Ovary (tissue), 9 donors: ENCODE measurements around the gene CIROP. TPM values are rescaled to one million over a fixed set of nuclear protein-coding genes. Genes with fewer than 3 reads are reported as not detected.

Experiments
- DNase-seq, 5 donors: peaks; one replicate each; pipeline ENCODE4 v3.0.0-alpha.2; 2019 to 2020
- H3K27ac ChIP-seq, 2 donors: fragments of 200-600 bp; one replicate each; pipeline versions ENCODE4 v1.5.1 to v1.8.0; 2019 to 2022
- H3K27me3 ChIP-seq: fragments of 200-600 bp; one replicate; pipeline ENCODE4 v1.8.0; 2022
- H3K36me3 ChIP-seq: fragments of 200-600 bp; sonication (generic); one replicate; pipeline ENCODE4 v1.5.1; 2019
- H3K4me1 ChIP-seq: one replicate; pipeline ENCODE4 v1.8.1; 2013; ENCODE audit warnings: mild to moderate bottlenecking, moderate library complexity; ENCODE audit not compliant: insufficient read depth
- H3K4me3 ChIP-seq: fragments of 200-600 bp; sonication (generic); one replicate; pipeline ENCODE4 v1.5.1; 2017
- H3K9me3 ChIP-seq, 2 donors: fragments of 200-600 bp in 1 of 2; sonication (generic) in 1 of 2; one replicate each; pipeline versions ENCODE4 v1.5.1 to v1.8.1; 2013 to 2019; ENCODE audit warnings: mild to moderate bottlenecking in 1 of 2, moderate library complexity in 1 of 2
- EP300 ChIP-seq: sonication (generic); formaldehyde crosslinking; IDR thresholded peaks from one replicate; pipeline ENCODE4 v1.6.1; 2017; ENCODE audit warnings: antibody characterized with exemption
- POLR2A ChIP-seq: fragments of 450-650 bp; IDR thresholded peaks from one replicate; pipeline ENCODE4 v1.6.1; 2017; ENCODE audit warnings: antibody characterized with exemption, mild to moderate bottlenecking, moderate library complexity
- WGBS, 3 donors: extraction: QIAGEN DNeasy Blood & Tissue Kit in 1 of 3; methylation state at CpG; one replicate each; pipeline versions ENCODE4 v1.1.5 to v1.1.7; 2013 to 2017; 5-methylcytosine and 5-hydroxymethylcytosine counted together
- intact Hi-C, 4 donors: fragments of 100-400 bp; cut with DNase I; formaldehyde crosslinking; loops; one replicate each; pipeline versions ENCODE4 v1.11.0 to v1.15.1; 2022 to 2023
- polyA plus RNA-seq, 2 donors: library from polyadenylated mRNA; stranded (reverse); fragments of 200-250 nt in 1 of 2; fragments of 350-450 nt in 1 of 2; fragmentation: Illumina TruSeq in 1 of 2; extraction: RNeasy Lipid Tissue Mini Kit (QIAGEN cat#74804) in 1 of 2; gene quantifications; one replicate each; pipeline ENCODE4 v1.2.3, GENCODE V29; 2013 to 2014
- total RNA-seq, 7 donors: library from RNA; depleted of rRNA in 2 of 7; stranded (reverse); fragments of >200 nt in 2 of 7; fragmentation: NEBNext Ultra II Directional in 3 of 7; extraction: Animal tissue kit (Norgen Biotek cat#: 25700) in 3 of 7; gene quantifications; one replicate each; pipeline versions ENCODE4 v1.1.0 to v1.2.4, GENCODE V29; 2016 to 2023
- TF ChIP-seq, protein P1 (sequence below), 3 donors: fragments of 450-650 bp in 2 of 3; fragments of 200-600 bp in 1 of 3; IDR thresholded peaks; one replicate each; pipeline versions ENCODE4 v1.5.1 to v1.8.0; 2016 to 2022; ENCODE audit warnings: antibody characterized with exemption in 3 of 3, mild to moderate bottlenecking in 1 of 3
- donor health status: DM: no; HTN: no; CAD: no; lungs with moderate emphysema.
- donor health status: DM: no; HTN: no; CAD: no.
- donor health status: Bipolar disorder and iron deficiency.
- donor health status: DM: yes; HTN: yes; CAD: no.
- donor health status: DM: no; HTN: no; CAD: no.
- donor health status: DM: yes; HTN: yes; CAD: no.

Gene CIROP
- total and polyA plus RNA-seq, 9 donors = not detected

- Histone ChIP-seq H3K4me1 (peaks cover 4% of the 10 kb centered on the region), H3K4me3 (no peak overlapping the region), H3K27ac (no peak overlapping the region), H3K27me3 (no peaks in the 10 kb centered on the region), H3K36me3 (no peaks in the 10 kb centered on the region), H3K9me3 (no peaks in the 10 kb centered on the region)
- no peak for DNase-seq
- 72 to 80% (median 74%) methylated on average over 6 of the region's 6 CpGs for WGBS, 3 donors
- intact Hi-C loops = no loop called here
- TF ChIP-seq, protein P1, sequence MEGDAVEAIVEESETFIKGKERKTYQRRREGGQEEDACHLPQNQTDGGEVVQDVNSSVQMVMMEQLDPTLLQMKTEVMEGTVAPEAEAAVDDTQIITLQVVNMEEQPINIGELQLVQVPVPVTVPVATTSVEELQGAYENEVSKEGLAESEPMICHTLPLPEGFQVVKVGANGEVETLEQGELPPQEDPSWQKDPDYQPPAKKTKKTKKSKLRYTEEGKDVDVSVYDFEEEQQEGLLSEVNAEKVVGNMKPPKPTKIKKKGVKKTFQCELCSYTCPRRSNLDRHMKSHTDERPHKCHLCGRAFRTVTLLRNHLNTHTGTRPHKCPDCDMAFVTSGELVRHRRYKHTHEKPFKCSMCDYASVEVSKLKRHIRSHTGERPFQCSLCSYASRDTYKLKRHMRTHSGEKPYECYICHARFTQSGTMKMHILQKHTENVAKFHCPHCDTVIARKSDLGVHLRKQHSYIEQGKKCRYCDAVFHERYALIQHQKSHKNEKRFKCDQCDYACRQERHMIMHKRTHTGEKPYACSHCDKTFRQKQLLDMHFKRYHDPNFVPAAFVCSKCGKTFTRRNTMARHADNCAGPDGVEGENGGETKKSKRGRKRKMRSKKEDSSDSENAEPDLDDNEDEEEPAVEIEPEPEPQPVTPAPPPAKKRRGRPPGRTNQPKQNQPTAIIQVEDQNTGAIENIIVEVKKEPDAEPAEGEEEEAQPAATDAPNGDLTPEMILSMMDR (IDR thresholded peaks at IDR 0.05) = no peak
- TF ChIP-seq POLR2A (no peak), EP300 (no peak)
These were observed 3.4 kb downstream of the CIROP start for GRCh38 chr14:23101213-23101970.

GRCh38 chr14:23099212-23099861, 5.5 kb downstream of the CIROP start:
- intact Hi-C loops = no loop called here
- WGBS, 3 donors = 79 to 83% (median 80%) methylated on average over 10 of the region's 10 CpGs
- DNase-seq = no peak
- Histone ChIP-seq H3K4me3 (no peak overlapping the region), H3K36me3 (no peaks in the 10 kb centered on the region), H3K9me3 (no peaks in the 10 kb centered on the region), H3K27ac (no peak overlapping the region), H3K4me1 (peaks cover 4% of the 10 kb centered on the region), H3K27me3 (no peaks in the 10 kb centered on the region)
- TF ChIP-seq POLR2A (no peak), EP300 (no peak)
- TF ChIP-seq, protein P1 (IDR thresholded peaks at IDR 0.05) = no peak

DNA sequence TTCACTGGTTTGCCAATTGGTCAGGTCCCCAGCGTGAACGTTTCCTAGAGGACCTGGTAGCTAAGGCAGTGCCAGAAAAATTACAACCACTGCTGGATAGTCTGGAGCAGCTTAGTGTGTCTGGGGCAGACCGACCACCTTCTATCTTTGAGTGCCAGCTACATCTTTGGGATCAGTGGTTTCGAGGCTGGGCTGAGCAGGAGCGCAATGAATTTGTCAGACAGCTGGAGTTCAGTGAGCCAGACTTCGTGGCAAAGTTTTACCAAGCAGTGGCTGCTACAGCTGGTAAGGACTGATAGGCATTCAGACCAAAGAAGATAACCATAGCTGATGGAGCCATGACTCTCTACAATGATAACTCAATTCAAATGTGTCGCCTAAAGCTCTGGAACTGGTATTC, 7.0 kb downstream of the CIROP start:
- no peak overlapping the region for H3K27ac ChIP-seq
- intact Hi-C loops = no loop called here
- H3K27me3 ChIP-seq = no peaks in the 10 kb centered on the region
- H3K4me3 ChIP-seq = no peak overlapping the region
- TF ChIP-seq POLR2A (no peak), EP300 (no peak)
- TF ChIP-seq, protein P1 (IDR thresholded peaks at IDR 0.05) = no peak
- peaks cover 7% of the 10 kb centered on the region for H3K4me1 ChIP-seq
- no peaks in the 10 kb centered on the region for H3K9me3 ChIP-seq
- no peaks in the 10 kb centered on the region for H3K36me3 ChIP-seq
- WGBS, 3 donors = 89 to 95% (median 93%) methylated on average over 7 of the region's 7 CpGs
- no peak for DNase-seq

DNA sequence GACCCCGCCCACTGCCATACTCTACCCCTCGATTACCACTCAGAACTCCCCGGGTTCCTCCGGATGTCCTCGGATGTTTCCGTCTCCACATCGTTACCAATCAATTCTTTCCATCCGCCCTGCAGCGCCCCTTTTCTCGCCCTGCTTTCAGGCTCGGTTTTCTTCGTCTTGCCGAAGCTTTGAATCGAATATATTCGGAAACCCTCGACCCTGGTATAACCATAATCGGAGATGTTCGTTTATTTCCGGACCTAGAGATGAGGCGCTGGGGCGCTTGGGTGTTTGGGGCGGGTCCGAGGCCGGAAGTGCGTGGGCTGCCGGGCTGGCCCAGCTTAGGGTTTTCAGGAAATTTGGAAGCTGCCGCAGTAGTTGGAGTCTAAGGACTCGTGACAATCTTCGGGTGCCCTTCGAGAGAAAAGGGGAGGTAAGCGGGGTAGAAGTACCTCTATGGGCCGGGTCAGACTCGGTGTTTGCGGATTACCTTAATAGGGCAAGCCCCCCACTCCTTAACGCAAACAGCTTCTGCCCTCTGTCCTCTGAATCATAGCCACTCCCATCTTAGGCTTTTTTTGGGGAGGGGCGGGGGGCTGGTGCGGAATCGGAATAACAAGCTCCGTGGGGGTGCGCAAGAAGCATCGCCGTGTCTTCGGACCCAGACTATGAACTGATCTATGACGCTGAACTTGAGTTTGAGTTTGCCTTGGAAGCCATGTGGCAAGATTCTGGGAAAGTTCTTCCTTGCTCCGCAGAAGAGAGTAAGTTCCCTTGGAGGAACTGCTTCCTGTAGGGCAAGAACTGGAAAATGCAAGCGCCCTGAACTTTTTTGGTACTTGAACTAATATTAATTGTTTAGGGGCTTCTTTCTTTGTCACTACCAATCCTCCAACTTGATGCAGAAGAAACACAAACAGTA, 9.3 kb downstream of the CIROP start, which contains the start of gene C14orf119:
TSS of gene C14orf119 (plus strand) at position 310 of the 913 bp plus-strand sequence. CDS start 2,154 bp downstream, outside the sequence.
- Histone ChIP-seq H3K36me3 (no peaks in the 10 kb centered on the region), H3K4me3 (peak within 1 kb of the TSS; percentile 97), H3K9me3 (no peaks in the 10 kb centered on the region), H3K27me3 (no peaks in the 10 kb centered on the region), H3K27ac (peak within 1 kb of the TSS; percentile 92 to 94), H3K4me1 (peaks cover 7% of the 10 kb centered on the region)
- TF ChIP-seq EP300 = peak; percentile 42
- TF ChIP-seq, protein P1 (IDR thresholded peaks at IDR 0.05) = no peak
- peak; percentile 87 for TF ChIP-seq POLR2A
- 0% methylated on average over 45 to 46 of the region's 46 CpGs for WGBS, 3 donors
- DNase-seq = peak in 4 of 5 donors; percentile 99 to 100 (median 100)
- intact Hi-C loops = no loop called here
